IMR-90 (cell line): ENCODE data around the gene SHOX. TPM values are rescaled to one million over a fixed set of nuclear protein-coding genes. Genes with fewer than 3 reads are reported as not detected.

Experiments
- ATAC-seq: fragments of 200-7000 bp; cut with Tn5 transposase; 2 replicates; pipeline ENCODE4 v1.9.1; 2020; ENCODE audit warnings: low read depth, mild to moderate bottlenecking, moderate library complexity
- BruUV-seq: library from RNA; stranded (reverse); fragments of 400-500 nt; replicated peaks from 2 replicates; lab custom pipeline; 2021; lab: Mats Ljungman, UMichigan
- CTCF ChIA-PET: fragments of 300-600 bp; formaldehyde crosslinking; extraction: SDS; loops from one replicate; lab custom pipeline; 2021; ENCODE audit warnings: antibody characterized with exemption; lab: Yijun Ruan, JAX
- POLR2A ChIA-PET: fragments of 300-600 bp; sonication (Branson Sonifier 250); formaldehyde crosslinking; loops from one replicate; lab custom pipeline; 2022; ENCODE audit warnings: antibody characterized with exemption; ENCODE audit not compliant: unreplicated experiment; lab: Charles Lee
- DNase-seq: peaks from one replicate; pipeline ENCODE4 v3.0.0; 2013
- H2AFZ ChIP-seq: replicated peaks from 2 replicates; pipeline ENCODE3; 2013; ENCODE audit warnings: low read length, mild to moderate bottlenecking; ENCODE audit not compliant: poor library complexity
- H2AK5ac ChIP-seq: 2 replicates; pipeline ENCODE4 v1.6.1; 2013; ENCODE audit warnings: low read depth, low read length, inconsistent platforms
- H2AK9ac ChIP-seq: replicated peaks from 2 replicates; pipeline ENCODE3; 2013; ENCODE audit warnings: mild to moderate bottlenecking, low read depth, low read length, moderate library complexity; ENCODE audit not compliant: poor library complexity
- H2BK120ac ChIP-seq: 2 replicates; pipeline ENCODE4 v1.6.1; 2013; ENCODE audit warnings: low read depth, low read length, inconsistent platforms
- H2BK15ac ChIP-seq: 3 replicates; pipeline ENCODE4 v1.6.1; 2013; ENCODE audit warnings: low read depth, low read length, inconsistent platforms
- H2BK20ac ChIP-seq: 2 replicates; pipeline ENCODE4 v1.6.1; 2013; ENCODE audit warnings: low read depth, mild to moderate bottlenecking, inconsistent platforms, low read length, moderate library complexity
- H2BK5ac ChIP-seq: 2 replicates; pipeline ENCODE4 v1.6.1; 2013; ENCODE audit warnings: mild to moderate bottlenecking, low read depth, low read length, inconsistent platforms; ENCODE audit not compliant: poor library complexity, severe bottlenecking
- H3K14ac ChIP-seq: replicated peaks from 2 replicates; pipeline ENCODE4 v1.6.1; 2013; ENCODE audit warnings: low read depth, low read length, inconsistent platforms
- H3K18ac ChIP-seq: 2 replicates; pipeline ENCODE4 v1.6.1; 2013; ENCODE audit warnings: low read depth, low read length, control low read depth
- H3K23ac ChIP-seq: 2 replicates; pipeline ENCODE4 v1.6.1; 2013; ENCODE audit warnings: low read depth, low read length, inconsistent platforms
- H3K27ac ChIP-seq: 2 replicates; pipeline ENCODE4 v1.5.1; 2013; ENCODE audit warnings: mild to moderate bottlenecking, control low read depth, low read length; ENCODE audit not compliant: insufficient read depth
- H3K27me3 ChIP-seq: 2 replicates; pipeline ENCODE4 v1.6.1; 2013; ENCODE audit warnings: low read length; ENCODE audit not compliant: control insufficient read depth, insufficient read depth
- H3K36me3 ChIP-seq: 2 replicates; pipeline ENCODE4 v1.6.1; 2013; ENCODE audit warnings: low read length, mixed read lengths; ENCODE audit not compliant: control insufficient read depth, insufficient read depth
- H3K4ac ChIP-seq: 2 replicates; pipeline ENCODE4 v1.6.1; 2013; ENCODE audit warnings: low read depth, low read length, inconsistent platforms
- H3K4me1 ChIP-seq: 2 replicates; pipeline ENCODE4 v1.6.1; 2013; ENCODE audit warnings: low read length, mixed read lengths; ENCODE audit not compliant: control insufficient read depth, insufficient read depth
- H3K4me2 ChIP-seq: 2 replicates; pipeline ENCODE4 v1.6.1; 2013; ENCODE audit warnings: low read depth, mild to moderate bottlenecking, control low read depth, low read length, moderate library complexity
- H3K4me3 ChIP-seq: 2 replicates; pipeline ENCODE4 v1.5.1; 2013; ENCODE audit warnings: low read depth, mild to moderate bottlenecking, control low read depth, low read length, moderate library complexity; ENCODE audit not compliant: insufficient read depth
- H3K56ac ChIP-seq: 2 replicates; pipeline ENCODE4 v1.6.1; 2013; ENCODE audit warnings: low read length, inconsistent platforms; ENCODE audit not compliant: insufficient read depth; ENCODE audit errors: extremely low read depth
- H3K79me1 ChIP-seq, 2 experiments: 2 replicates each; pipeline ENCODE4 v1.6.1; 2013; ENCODE audit warnings: low read length in 2 of 2, inconsistent platforms in 1 of 2, low read depth in 1 of 2
- H3K9ac ChIP-seq: 2 replicates; pipeline ENCODE4 v1.6.1; 2013; ENCODE audit warnings: low read depth, low read length, control low read depth
- H3K9me1 ChIP-seq: 2 replicates; pipeline ENCODE4 v1.6.1; 2013; ENCODE audit warnings: low read length, inconsistent platforms; ENCODE audit not compliant: insufficient read depth
- H3K9me3 ChIP-seq: 2 replicates; pipeline ENCODE4 v1.6.1; 2013; ENCODE audit warnings: low read length; ENCODE audit not compliant: control insufficient read depth, insufficient read depth
- H4K20me1 ChIP-seq: 2 replicates; pipeline ENCODE4 v1.6.1; 2013; ENCODE audit warnings: low read length, inconsistent platforms; ENCODE audit not compliant: insufficient read depth
- H4K5ac ChIP-seq: 2 replicates; pipeline ENCODE4 v1.6.1; 2013; ENCODE audit warnings: mild to moderate bottlenecking, low read depth, low read length, control low read depth
- H4K8ac ChIP-seq, 2 experiments: 2 replicates each; pipeline ENCODE4 v1.6.1; 2013; ENCODE audit warnings: low read depth in 2 of 2, low read length in 2 of 2, control low read depth in 1 of 2, inconsistent platforms in 1 of 2
- H4K91ac ChIP-seq: 2 replicates; pipeline ENCODE4 v1.6.1; 2013; ENCODE audit warnings: low read depth, low read length, inconsistent platforms; ENCODE audit not compliant: insufficient read depth
- BHLHE40 ChIP-seq: fragments of 150-350 bp; IDR thresholded peaks from 2 replicates; pipeline ENCODE4 v1.6.1; 2016; ENCODE audit warnings: mild to moderate bottlenecking, low read depth, low read length
- CEBPB ChIP-seq: IDR thresholded peaks from 2 replicates; pipeline ENCODE4 v1.6.1; 2012; ENCODE audit warnings: low read depth, low read length, improper control_type of control experiment
- CHD1 ChIP-seq: IDR thresholded peaks from 2 replicates; pipeline ENCODE4 v1.6.1; 2012; ENCODE audit warnings: low read depth, low read length, improper control_type of control experiment
- FOS ChIP-seq: fragments of 150-350 bp; IDR thresholded peaks from 2 replicates; pipeline ENCODE4 v1.6.1; 2016; ENCODE audit warnings: low read depth, low read length
- MAFK ChIP-seq: IDR thresholded peaks from 2 replicates; pipeline ENCODE4 v1.6.1; 2012; ENCODE audit warnings: low read depth, low read length, improper control_type of control experiment
- MAZ ChIP-seq: IDR thresholded peaks from 2 replicates; pipeline ENCODE4 v1.6.1; 2012; ENCODE audit warnings: low read depth, mild to moderate bottlenecking, low read length, improper control_type of control experiment, moderate library complexity, borderline replicate concordance
- MXI1 ChIP-seq: IDR thresholded peaks from 2 replicates; pipeline ENCODE4 v1.6.1; 2012; ENCODE audit warnings: low read depth, mild to moderate bottlenecking, low read length, moderate library complexity, borderline replicate concordance
- NFE2L2 ChIP-seq: fragments of 150-350 bp; IDR thresholded peaks from 2 replicates; pipeline ENCODE4 v1.6.1; 2016; ENCODE audit warnings: low read depth, mild to moderate bottlenecking, low read length
- POLR2A ChIP-seq: IDR thresholded peaks from 2 replicates; pipeline ENCODE4 v1.6.1; 2012; ENCODE audit warnings: mild to moderate bottlenecking, low read depth, low read length
- RAD21 ChIP-seq: IDR thresholded peaks from 2 replicates; pipeline ENCODE4 v1.6.1; 2012; ENCODE audit warnings: low read length, improper control_type of control experiment
- RCOR1 ChIP-seq: IDR thresholded peaks from 2 replicates; pipeline ENCODE4 v1.6.1; 2012; ENCODE audit warnings: mild to moderate bottlenecking, low read length, improper control_type of control experiment; ENCODE audit not compliant: insufficient replicate concordance
- RFX5 ChIP-seq: IDR thresholded peaks from 2 replicates; pipeline ENCODE4 v1.8.0; 2012; ENCODE audit warnings: low read depth, mild to moderate bottlenecking, low read length, moderate library complexity
- SMC3 ChIP-seq: fragments of 150-350 bp; IDR thresholded peaks from 2 replicates; pipeline ENCODE4 v1.6.1; 2016; ENCODE audit warnings: low read depth, mild to moderate bottlenecking, antibody characterized with exemption, low read length, moderate library complexity
- WGBS, 2 experiments: methylation state at CpG; one replicate each; pipeline versions ENCODE4 v1.1.5 to v1.1.7; 2013; ENCODE audit warnings: missing lambda C conversion rate in 2 of 2; ENCODE audit not compliant: insufficient read length in 1 of 2; ENCODE audit errors: extremely low coverage in 2 of 2; 5-methylcytosine and 5-hydroxymethylcytosine counted together
- dilution Hi-C: fragments of 300-500 bp; cut with HindIII; formaldehyde crosslinking; loops from one replicate; pipeline ENCODE4 v1.14.3; 2018; ENCODE audit warnings: low sequenced_read_pairs; ENCODE audit not compliant: unreplicated experiment
- in situ Hi-C: fragments of 300-500 bp; cut with MboI; formaldehyde crosslinking; loops from 3 replicates; pipeline ENCODE4 v1.14.3; 2019; ENCODE audit warnings: low sequenced_read_pairs, inconsistent platforms, mixed read lengths
- intact Hi-C: fragments of 100-400 bp; cut with micrococcal nuclease; formaldehyde crosslinking; loops from 2 replicates; pipeline ENCODE4 v1.10.0; 2022
- polyA plus RNA-seq, 3 experiments: library from polyadenylated mRNA; depleted of rRNA; stranded (reverse); fragments of >200 nt; gene quantifications; 2 replicates each; pipeline ENCODE4 v1.2.3, GENCODE V29; 2012; ENCODE audit warnings: low replicate concordance in 1 of 3
- total RNA-seq: library from RNA; depleted of rRNA; stranded (reverse); fragments of >200 nt; gene quantifications from 2 replicates; pipeline ENCODE4 v1.2.3, GENCODE V29; 2012
- TF ChIP-seq, protein P1 (sequence below): fragments of 150-350 bp; IDR thresholded peaks from 2 replicates; pipeline ENCODE4 v1.6.1; 2017; ENCODE audit warnings: mild to moderate bottlenecking, antibody characterized with exemption, low read length, low read depth
- TF ChIP-seq, protein P2 (sequence below): fragments of 150-350 bp; IDR thresholded peaks from 2 replicates; pipeline ENCODE4 v1.6.1; 2016; ENCODE audit warnings: low read depth, mild to moderate bottlenecking, low read length, moderate library complexity, borderline replicate concordance
- TF ChIP-seq, protein P3 (sequence below): conservative IDR thresholded peaks from 2 replicates; pipeline ENCODE4 v1.5.1; 2012; ENCODE audit warnings: mild to moderate bottlenecking, low read depth, low read length, improper control_type of control experiment

The SHOX gene
- total and polyA plus RNA-seq, 2 of the 4 experiments (the other 2 are of a cell fraction): not detected

DNA sequence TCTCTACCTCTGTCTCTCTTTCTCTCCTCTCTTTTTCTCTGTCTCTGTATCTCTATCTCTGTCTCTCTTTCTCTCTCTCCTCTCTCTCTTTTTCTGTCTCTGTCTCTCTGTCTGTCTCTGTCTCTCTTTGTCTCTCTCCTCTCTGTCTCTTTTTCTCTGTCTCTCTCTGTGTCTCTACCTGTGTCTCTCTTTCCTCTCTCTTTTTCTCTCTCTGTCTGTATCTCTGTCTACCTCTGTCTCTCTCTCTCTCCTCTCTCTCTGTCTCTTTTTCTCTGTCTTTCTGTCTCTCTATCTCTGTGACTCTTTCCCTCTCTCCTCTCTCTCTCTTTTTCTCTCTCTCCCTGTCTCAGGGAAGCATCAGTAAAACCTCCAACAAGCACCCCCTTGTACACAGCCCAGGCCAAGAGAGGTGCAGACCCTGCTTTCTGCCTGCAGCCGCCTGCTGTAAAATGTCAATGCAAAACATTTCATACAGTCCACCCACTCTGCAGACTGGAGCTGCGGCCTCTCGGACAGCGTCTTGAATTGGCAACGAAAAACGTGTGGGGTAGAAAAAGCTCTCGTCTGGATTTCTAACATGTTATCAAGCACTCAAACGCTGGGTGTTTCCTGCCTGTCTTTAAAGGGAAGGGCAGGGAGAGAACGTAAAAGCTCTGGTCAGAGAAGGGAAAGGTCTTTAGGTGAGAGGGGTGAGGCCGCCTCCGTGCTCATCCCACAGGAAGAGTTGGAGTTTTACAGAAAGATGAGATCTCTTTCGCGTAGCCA is 3.7 kb upstream of the SHOX start:
- CTCF ChIA-PET: no interaction called here
- DNase-seq (no peak), ATAC-seq (no peak)
- Histone ChIP-seq H3K56ac (no peak overlapping the region), H4K8ac (no peak overlapping the region), H3K9me1 (no peaks in the 10 kb centered on the region), H3K23ac (no peak overlapping the region), H3K27me3 (peaks cover 7% of the 10 kb centered on the region; the same call in 1 of the 2 replicates), H3K18ac (no peak overlapping the region), H3K4me2 (no peak overlapping the region), H4K5ac (no peak overlapping the region), H2BK15ac (no peak overlapping the region), H4K91ac (no peak overlapping the region), H3K9me3 (no peaks in the 10 kb centered on the region; the same call in 1 of the 2 replicates), H2AFZ (no peak overlapping the region), H3K9ac (no peak overlapping the region), H2BK20ac (no peak overlapping the region), H3K36me3 (no peaks in the 10 kb centered on the region), H2BK120ac (no peak overlapping the region), H2AK5ac (no peak overlapping the region), H3K27ac (no peak overlapping the region), H2AK9ac (no peak overlapping the region), H3K14ac (no peak overlapping the region), H4K20me1 (no peaks in the 10 kb centered on the region), H2BK5ac (no peak overlapping the region), H3K79me1 (no peaks in the 10 kb centered on the region), H3K4ac (no peak overlapping the region), H3K4me3 (no peak overlapping the region), H3K4me1 (no peaks in the 10 kb centered on the region)
- POLR2A ChIA-PET: no interaction called here
- dilution Hi-C loops (no loop called here), intact Hi-C loops (no loop called here), in situ Hi-C loops (no loop called here)
- no CpG with 5 or more reads among the region's 13 CpGs for WGBS, 2 experiments
- no TSS peak for BruUV-seq
- TF ChIP-seq, protein P1, sequence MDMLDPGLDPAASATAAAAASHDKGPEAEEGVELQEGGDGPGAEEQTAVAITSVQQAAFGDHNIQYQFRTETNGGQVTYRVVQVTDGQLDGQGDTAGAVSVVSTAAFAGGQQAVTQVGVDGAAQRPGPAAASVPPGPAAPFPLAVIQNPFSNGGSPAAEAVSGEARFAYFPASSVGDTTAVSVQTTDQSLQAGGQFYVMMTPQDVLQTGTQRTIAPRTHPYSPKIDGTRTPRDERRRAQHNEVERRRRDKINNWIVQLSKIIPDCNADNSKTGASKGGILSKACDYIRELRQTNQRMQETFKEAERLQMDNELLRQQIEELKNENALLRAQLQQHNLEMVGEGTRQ: no peak
- TF ChIP-seq, protein P2, sequence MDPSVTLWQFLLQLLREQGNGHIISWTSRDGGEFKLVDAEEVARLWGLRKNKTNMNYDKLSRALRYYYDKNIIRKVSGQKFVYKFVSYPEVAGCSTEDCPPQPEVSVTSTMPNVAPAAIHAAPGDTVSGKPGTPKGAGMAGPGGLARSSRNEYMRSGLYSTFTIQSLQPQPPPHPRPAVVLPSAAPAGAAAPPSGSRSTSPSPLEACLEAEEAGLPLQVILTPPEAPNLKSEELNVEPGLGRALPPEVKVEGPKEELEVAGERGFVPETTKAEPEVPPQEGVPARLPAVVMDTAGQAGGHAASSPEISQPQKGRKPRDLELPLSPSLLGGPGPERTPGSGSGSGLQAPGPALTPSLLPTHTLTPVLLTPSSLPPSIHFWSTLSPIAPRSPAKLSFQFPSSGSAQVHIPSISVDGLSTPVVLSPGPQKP: no peak
- no peak for TF ChIP-seq CHD1
- no peak for TF ChIP-seq RFX5
- TF ChIP-seq POLR2A: no peak
- no peak for TF ChIP-seq CEBPB
- TF ChIP-seq MAZ: no peak
- TF ChIP-seq RCOR1: no peak
- TF ChIP-seq, protein P3, sequence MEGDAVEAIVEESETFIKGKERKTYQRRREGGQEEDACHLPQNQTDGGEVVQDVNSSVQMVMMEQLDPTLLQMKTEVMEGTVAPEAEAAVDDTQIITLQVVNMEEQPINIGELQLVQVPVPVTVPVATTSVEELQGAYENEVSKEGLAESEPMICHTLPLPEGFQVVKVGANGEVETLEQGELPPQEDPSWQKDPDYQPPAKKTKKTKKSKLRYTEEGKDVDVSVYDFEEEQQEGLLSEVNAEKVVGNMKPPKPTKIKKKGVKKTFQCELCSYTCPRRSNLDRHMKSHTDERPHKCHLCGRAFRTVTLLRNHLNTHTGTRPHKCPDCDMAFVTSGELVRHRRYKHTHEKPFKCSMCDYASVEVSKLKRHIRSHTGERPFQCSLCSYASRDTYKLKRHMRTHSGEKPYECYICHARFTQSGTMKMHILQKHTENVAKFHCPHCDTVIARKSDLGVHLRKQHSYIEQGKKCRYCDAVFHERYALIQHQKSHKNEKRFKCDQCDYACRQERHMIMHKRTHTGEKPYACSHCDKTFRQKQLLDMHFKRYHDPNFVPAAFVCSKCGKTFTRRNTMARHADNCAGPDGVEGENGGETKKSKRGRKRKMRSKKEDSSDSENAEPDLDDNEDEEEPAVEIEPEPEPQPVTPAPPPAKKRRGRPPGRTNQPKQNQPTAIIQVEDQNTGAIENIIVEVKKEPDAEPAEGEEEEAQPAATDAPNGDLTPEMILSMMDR: no peak
- TF ChIP-seq RAD21: no peak
- TF ChIP-seq MXI1: no peak
- TF ChIP-seq FOS: no peak
- no peak for TF ChIP-seq BHLHE40
- TF ChIP-seq NFE2L2: no peak
- TF ChIP-seq MAFK: no peak
- TF ChIP-seq SMC3: no peak
